Activated CD8-positive, alpha-beta memory T cell treated with anti-CD3 and anti-CD28 coated beads, Interleukin-2, amount 10 ng/mL, durations not matched to agents 7 days and 5 days (primary cell): ENCODE results near the gene EYA2. TPM values are rescaled to one million over a fixed set of nuclear protein-coding genes. Genes with fewer than 3 reads are reported as not detected.

Experiments
- ATAC-seq: fragments of 150-1000 bp; cut with Tn5 transposase; one replicate; pipeline ENCODE4 v1.10.0; 2021; ENCODE audit warnings: moderate library complexity
- CTCF ChIA-PET: fragments of 350-600 bp; sonication (Branson Sonifier 250); formaldehyde crosslinking; loops from one replicate; lab custom pipeline; 2021; ENCODE audit warnings: antibody characterized with exemption; lab: Charles Lee
- DNase-seq: peaks from one replicate; pipeline ENCODE4 v3.0.0-alpha.2; 2020
- H3K27ac Mint-ChIP-seq: one replicate; pipeline ENCODE4 v1.8.0; 2021; ENCODE audit warnings: mild to moderate bottlenecking, mixed read lengths
- H3K27me3 Mint-ChIP-seq: one replicate; pipeline ENCODE4 v1.8.0; 2021; ENCODE audit warnings: mixed read lengths
- H3K36me3 Mint-ChIP-seq: one replicate; pipeline ENCODE4 v1.8.0; 2021; ENCODE audit warnings: mild to moderate bottlenecking, mixed read lengths
- H3K4me1 Mint-ChIP-seq: one replicate; pipeline ENCODE4 v1.8.0; 2021; ENCODE audit warnings: mixed read lengths
- H3K4me3 Mint-ChIP-seq: one replicate; pipeline ENCODE4 v1.8.0; 2021; ENCODE audit warnings: mild to moderate bottlenecking, moderate library complexity, mixed read lengths
- H3K9me3 Mint-ChIP-seq: one replicate; pipeline ENCODE4 v1.8.0; 2022; ENCODE audit warnings: low read depth, mixed read lengths
- total RNA-seq, 2 experiments: library from RNA; stranded (reverse); gene quantifications; one replicate each; pipeline ENCODE4 v1.2.3, GENCODE V29; 2021

The EYA2 gene
- total RNA-seq, 2 experiments from 2014 or later: not detected

GRCh38 chr20:47222468-47223119, 328.0 kb downstream of the EYA2 start:
- Mint-ChIP-seq H3K36me3 (peaks cover 58% of the 10 kb centered on the region), H3K27ac (no peak overlapping the region)
- ATAC-seq: no peak

GRCh38 chr20:47223896-47224295, 329.3 kb downstream of the EYA2 start:
- Mint-ChIP-seq H3K9me3 (no peaks in the 10 kb centered on the region), H3K4me1 (peaks cover 8% of the 10 kb centered on the region), H3K4me3 (no peak overlapping the region), H3K36me3 (peaks cover 54% of the 10 kb centered on the region), H3K27me3 (no peaks in the 10 kb centered on the region), H3K27ac (no peak overlapping the region)
- ATAC-seq (no peak), DNase-seq (no peak)
- CTCF ChIA-PET: interaction anchor here (0.6 to 3.2 kb wide), 4 partner anchors 18 to 398 kb away, joined by 3 to 16 read pairs (median 4); no protein-coding TSS in a partner anchor

More at GRCh38 chr20:47222468-47223119, 328.0 kb downstream of the EYA2 start:
- CTCF ChIA-PET: interaction anchor here (3.2 kb wide), 1 partner anchor 161 kb away, joined by 16 read pairs; no protein-coding TSS in a partner anchor
- no peak for DNase-seq
- Mint-ChIP-seq H3K4me3 (no peak overlapping the region), H3K27me3 (no peaks in the 10 kb centered on the region), H3K9me3 (no peaks in the 10 kb centered on the region), H3K4me1 (peaks cover 8% of the 10 kb centered on the region)

- Mint-ChIP-seq H3K4me3 (no peak overlapping the region), H3K9me3 (no peaks in the 10 kb centered on the region), H3K27ac (no peak overlapping the region), H3K27me3 (no peaks in the 10 kb centered on the region), H3K36me3 (peaks cover 54% of the 10 kb centered on the region), H3K4me1 (peaks cover 8% of the 10 kb centered on the region)
- no peak for ATAC-seq
- CTCF ChIA-PET: interaction anchor here (0.6 to 3.2 kb wide), 4 partner anchors 18 to 397 kb away, joined by 3 to 16 read pairs (median 4); no protein-coding TSS in a partner anchor
- DNase-seq: no peak
Observed at GRCh38 chr20:47224300-47224791, 329.7 kb downstream of the EYA2 start.

- no peaks in the 10 kb centered on the region for H3K27me3 Mint-ChIP-seq
- H3K27ac Mint-ChIP-seq: no peak overlapping the region
- no peak overlapping the region for H3K4me3 Mint-ChIP-seq
- peaks cover 8% of the 10 kb centered on the region for H3K4me1 Mint-ChIP-seq
- CTCF ChIA-PET: interaction anchor here (1.7 to 3.2 kb wide), 2 partner anchors 29 to 158 kb away, joined by 4 to 16 read pairs; no protein-coding TSS in a partner anchor
- H3K36me3 Mint-ChIP-seq: peaks cover 52% of the 10 kb centered on the region
- DNase-seq (no peak), ATAC-seq (no peak)
- no peaks in the 10 kb centered on the region for H3K9me3 Mint-ChIP-seq
Observed at GRCh38 chr20:47224857-47225256, 330.2 kb downstream of the EYA2 start.

GRCh38 chr20:47225458-47225857, 330.8 kb downstream of the EYA2 start:
- ATAC-seq (no peak), DNase-seq (no peak)
- H3K36me3 Mint-ChIP-seq: peaks cover 48% of the 10 kb centered on the region
- no peak overlapping the region for H3K27ac Mint-ChIP-seq
- H3K27me3 Mint-ChIP-seq: no peaks in the 10 kb centered on the region
- H3K9me3 Mint-ChIP-seq: no peaks in the 10 kb centered on the region
- no peak overlapping the region for H3K4me3 Mint-ChIP-seq
- CTCF ChIA-PET: interaction anchor here (3.2 kb wide), 1 partner anchor 158 kb away, joined by 16 read pairs; no protein-coding TSS in a partner anchor
- H3K4me1 Mint-ChIP-seq: peaks cover 8% of the 10 kb centered on the region

- H3K36me3 Mint-ChIP-seq: peaks cover 37% of the 10 kb centered on the region
- ATAC-seq (no peak), DNase-seq (no peak)
- peak overlapping the region; percentile 35 for H3K27ac Mint-ChIP-seq
- no peak overlapping the region for H3K4me3 Mint-ChIP-seq
- H3K4me1 Mint-ChIP-seq: peaks cover 4% of the 10 kb centered on the region
- CTCF ChIA-PET: interaction anchor here (4.2 kb wide), 1 partner anchor 157 kb away, joined by 18 read pairs; no protein-coding TSS in a partner anchor
- no peaks in the 10 kb centered on the region for H3K27me3 Mint-ChIP-seq
- no peaks in the 10 kb centered on the region for H3K9me3 Mint-ChIP-seq
Observed at GRCh38 chr20:47227119-47227518, 332.5 kb downstream of the EYA2 start.

- no peak for ATAC-seq
- Mint-ChIP-seq H3K27me3 (no peaks in the 10 kb centered on the region), H3K4me1 (peaks cover 2% of the 10 kb centered on the region), H3K36me3 (peaks cover 34% of the 10 kb centered on the region), H3K4me3 (no peak overlapping the region), H3K27ac (no peak overlapping the region), H3K9me3 (no peaks in the 10 kb centered on the region)
- no peak for DNase-seq
- CTCF ChIA-PET: interaction anchor here (1.2 to 4.2 kb wide), 2 partner anchors 21 to 156 kb away, joined by 3 to 18 read pairs; no protein-coding TSS in a partner anchor
Observed at GRCh38 chr20:47227576-47227975, 332.9 kb downstream of the EYA2 start.

GRCh38 chr20:47228654-47229053, 334.0 kb downstream of the EYA2 start:
- no peaks in the 10 kb centered on the region for H3K4me1 Mint-ChIP-seq
- CTCF ChIA-PET: interaction anchor here (0.8 to 4.2 kb wide), 4 partner anchors 9 to 155 kb away, joined by 3 to 18 read pairs (median 3); no protein-coding TSS in a partner anchor
- no peak for ATAC-seq
- H3K36me3 Mint-ChIP-seq: peaks cover 32% of the 10 kb centered on the region
- H3K9me3 Mint-ChIP-seq: no peaks in the 10 kb centered on the region
- no peak overlapping the region for H3K27ac Mint-ChIP-seq
- H3K27me3 Mint-ChIP-seq: no peaks in the 10 kb centered on the region
- no peak for DNase-seq
- H3K4me3 Mint-ChIP-seq: no peak overlapping the region

GRCh38 chr20:47230811-47231256, 336.2 kb downstream of the EYA2 start:
- no peaks in the 10 kb centered on the region for H3K4me1 Mint-ChIP-seq
- no peak for DNase-seq
- H3K9me3 Mint-ChIP-seq: no peaks in the 10 kb centered on the region
- CTCF ChIA-PET: interaction anchor here (1.5 to 1.8 kb wide), 2 partner anchors 11 to 26 kb away, joined by 4 read pairs; no protein-coding TSS in a partner anchor
- no peak overlapping the region for H3K27ac Mint-ChIP-seq
- peaks cover 32% of the 10 kb centered on the region for H3K36me3 Mint-ChIP-seq
- H3K27me3 Mint-ChIP-seq: no peaks in the 10 kb centered on the region
- no peak overlapping the region for H3K4me3 Mint-ChIP-seq
- no peak for ATAC-seq

- H3K36me3 Mint-ChIP-seq: peaks cover 34% of the 10 kb centered on the region
- CTCF ChIA-PET: interaction anchor here (0.8 to 0.9 kb wide), 2 partner anchors 10 to 35 kb away, joined by 3 to 5 read pairs; no protein-coding TSS in a partner anchor
- H3K27ac Mint-ChIP-seq: no peak overlapping the region
- H3K9me3 Mint-ChIP-seq: no peaks in the 10 kb centered on the region
- H3K4me3 Mint-ChIP-seq: no peak overlapping the region
- H3K27me3 Mint-ChIP-seq: no peaks in the 10 kb centered on the region
- ATAC-seq: no peak
- no peaks in the 10 kb centered on the region for H3K4me1 Mint-ChIP-seq
- DNase-seq: no peak
Observed at GRCh38 chr20:47231382-47232039, 336.9 kb downstream of the EYA2 start.

GRCh38 chr20:47232518-47232917, 337.9 kb downstream of the EYA2 start:
- Mint-ChIP-seq H3K9me3 (no peaks in the 10 kb centered on the region), H3K4me3 (no peak overlapping the region), H3K36me3 (peaks cover 35% of the 10 kb centered on the region), H3K4me1 (no peaks in the 10 kb centered on the region), H3K27me3 (no peaks in the 10 kb centered on the region), H3K27ac (no peak overlapping the region)
- no peak for ATAC-seq
- DNase-seq: no peak
- CTCF ChIA-PET: interaction anchor here (0.7 to 2.0 kb wide), 4 partner anchors 10 to 152 kb away, joined by 3 to 8 read pairs (median 4); no protein-coding TSS in a partner anchor

GRCh38 chr20:47233333-47234188, 338.9 kb downstream of the EYA2 start:
- H3K36me3 Mint-ChIP-seq: peaks cover 42% of the 10 kb centered on the region
- no peaks in the 10 kb centered on the region for H3K4me1 Mint-ChIP-seq
- DNase-seq: no peak
- no peak overlapping the region for H3K4me3 Mint-ChIP-seq
- H3K27me3 Mint-ChIP-seq: no peaks in the 10 kb centered on the region
- no peak overlapping the region for H3K27ac Mint-ChIP-seq
- CTCF ChIA-PET: interaction anchor here (0.7 to 2.0 kb wide), 2 partner anchors 9 to 151 kb away, joined by 3 to 8 read pairs; no protein-coding TSS in a partner anchor
- ATAC-seq: no peak
- no peaks in the 10 kb centered on the region for H3K9me3 Mint-ChIP-seq
